Measurements from ENCODE around the gene LSAMP. TPM values are rescaled to one million over a fixed set of nuclear protein-coding genes. Genes with fewer than 3 reads are reported as not detected.

The LSAMP gene
- polyA plus RNA-seq, 1 experiment, result 2.7 TPM

GRCh38 chr3:116443191-116443661 is 2.1 kb downstream of the LSAMP start:
- CTCF ChIA-PET, result no interaction called here

GRCh38 chr3:116442331-116443021 is 2.8 kb downstream of the LSAMP start:
- ChIA-PET CTCF (no interaction called here), POLR2A (interaction anchor here (0.6 kb wide), 1 partner anchor 374 kb away, joined by 13 read pairs; no protein-coding TSS in a partner anchor)
- H3K36me3 ChIP-seq (ENCODE audit: control insufficient read depth, insufficient read depth, low read length), result no peaks in the 10 kb centered on the region
- H3K27me3 ChIP-seq (ENCODE audit: control insufficient read depth, insufficient read depth, low read length), result no peaks in the 10 kb centered on the region
- TF ChIP-seq CTCF (IDR thresholded peaks at IDR 0.05; ENCODE audit: insufficient read depth, low read depth, low read length), result no peak
- DNase-seq (ENCODE audit: low read depth), result no peak
- H3K4me3 ChIP-seq (ENCODE audit: low read depth, low read length), result no peak overlapping the region

More at GRCh38 chr3:116443191-116443661, 2.1 kb downstream of the LSAMP start:
- TF ChIP-seq CTCF (IDR thresholded peaks at IDR 0.05; ENCODE audit: insufficient read depth, low read depth, low read length), result no peak
- Histone ChIP-seq H3K4me3 (ENCODE audit: low read depth, low read length) (no peak overlapping the region), H3K36me3 (ENCODE audit: control insufficient read depth, insufficient read depth, low read length) (no peaks in the 10 kb centered on the region), H3K27me3 (ENCODE audit: control insufficient read depth, insufficient read depth, low read length) (no peaks in the 10 kb centered on the region)
- DNase-seq (ENCODE audit: low read depth), result no peak
- POLR2A ChIA-PET, result interaction anchor here (0.6 kb wide), 1 partner anchor 374 kb away, joined by 13 read pairs; no protein-coding TSS in a partner anchor

- no peak for TF ChIP-seq CTCF (IDR thresholded peaks at IDR 0.05; ENCODE audit: insufficient read depth, low read depth, low read length)
- H3K4me3 ChIP-seq (ENCODE audit: low read depth, low read length), result no peak overlapping the region
- H3K36me3 ChIP-seq (ENCODE audit: control insufficient read depth, insufficient read depth, low read length), result no peaks in the 10 kb centered on the region
- POLR2A ChIA-PET, result no interaction called here
- no peak for DNase-seq (ENCODE audit: low read depth)
- no peaks in the 10 kb centered on the region for H3K27me3 ChIP-seq (ENCODE audit: control insufficient read depth, insufficient read depth, low read length)
- CTCF ChIA-PET, result no interaction called here
Measured at GRCh38 chr3:116441652-116442051, 3.6 kb downstream of the LSAMP start.

- ChIA-PET POLR2A (no interaction called here), CTCF (interaction anchor here (1.1 kb wide), 1 partner anchor 407 kb away, joined by 3 read pairs; no protein-coding TSS in a partner anchor)
- DNase-seq (ENCODE audit: low read depth), result no peak
- Histone ChIP-seq H3K36me3 (ENCODE audit: control insufficient read depth, insufficient read depth, low read length) (no peaks in the 10 kb centered on the region), H3K27me3 (ENCODE audit: control insufficient read depth, insufficient read depth, low read length) (no peaks in the 10 kb centered on the region), H3K4me3 (ENCODE audit: low read depth, low read length) (no peak overlapping the region)
- no peak for TF ChIP-seq CTCF (IDR thresholded peaks at IDR 0.05; ENCODE audit: insufficient read depth, low read depth, low read length)
Measured at GRCh38 chr3:116440196-116440595, 5.1 kb downstream of the LSAMP start.

GRCh38 chr3:116433552-116433951 is 11.7 kb downstream of the LSAMP start:
- DNase-seq (ENCODE audit: low read depth), result no peak
- Histone ChIP-seq H3K36me3 (ENCODE audit: control insufficient read depth, insufficient read depth, low read length) (no peaks in the 10 kb centered on the region), H3K4me3 (ENCODE audit: low read depth, low read length) (no peak overlapping the region), H3K27me3 (ENCODE audit: control insufficient read depth, insufficient read depth, low read length) (no peaks in the 10 kb centered on the region)
- ChIA-PET CTCF (no interaction called here), POLR2A (no interaction called here)
- TF ChIP-seq CTCF (IDR thresholded peaks at IDR 0.05; ENCODE audit: insufficient read depth, low read depth, low read length), result no peak
